Measurements from ENCODE around the gene SOCS2.

DNA sequence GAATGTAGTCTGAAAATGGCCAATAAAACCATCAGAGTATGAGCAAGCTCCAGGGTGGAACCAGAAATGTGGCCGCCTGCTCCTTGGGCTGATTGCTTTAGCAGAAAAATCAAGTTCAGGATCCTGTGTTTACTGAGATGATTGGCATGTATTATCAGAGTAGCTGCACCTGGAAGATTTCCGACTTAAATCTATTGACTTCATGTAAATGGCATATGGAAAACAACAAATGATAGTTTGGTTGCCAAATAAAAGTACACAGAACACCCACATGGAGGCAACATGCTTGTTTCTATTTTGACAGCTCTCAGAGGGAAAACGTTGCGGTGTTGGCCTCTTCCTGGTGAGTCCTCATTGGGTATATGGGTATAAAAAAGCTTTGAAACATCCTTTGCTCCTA is 31.3 kb downstream of the SOCS2 start:
- no peak for TF ChIP-seq POLR2A (IDR thresholded peaks at IDR 0.05; ENCODE audit: low read depth, low read length)
- TF ChIP-seq TAF1 (IDR thresholded peaks at IDR 0.05; ENCODE audit: low read depth, low read length) = no peak
- no peak for TF ChIP-seq POLR2AphosphoS5 (IDR thresholded peaks at IDR 0.05; ENCODE audit: low read depth, low read length)
- TF ChIP-seq PAX5 (IDR thresholded peaks at IDR 0.05; ENCODE audit: insufficient read depth, low read length, severe bottlenecking) = no peak

All from GM12891 (cell line).